ENCODE measurements around the gene GRID1.
"Not testable (repeated sequence)": the region's sequence is repeated elsewhere in the genome, so short reads cannot be mapped to it uniquely, and the experiment has no call there.

The GRID1 gene

GRCh38 chr10:86248062-86248461 is 118.5 kb downstream of the GRID1 start:
- DNase-seq = no peak

DNA sequence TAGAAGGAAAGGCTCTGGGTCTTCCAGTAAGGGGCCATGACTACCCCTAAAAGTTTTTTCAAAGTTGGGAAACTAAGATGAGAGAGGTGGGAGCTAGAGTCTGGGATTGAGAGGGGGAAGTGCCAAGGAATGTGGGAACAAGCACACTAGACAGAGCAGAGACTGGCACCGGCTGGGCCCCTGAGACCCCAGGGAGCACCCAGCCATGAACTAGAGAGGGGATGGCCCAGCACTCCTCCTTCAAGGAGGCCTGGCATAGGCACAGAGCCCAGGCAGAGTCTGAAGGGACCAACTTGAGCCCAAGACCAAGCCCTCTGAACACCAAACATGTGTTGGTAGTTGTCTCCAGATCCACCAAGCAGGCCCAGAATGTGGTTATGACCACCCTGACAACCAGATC is 119.0 kb downstream of the GRID1 start:
- no peak for DNase-seq

DNA sequence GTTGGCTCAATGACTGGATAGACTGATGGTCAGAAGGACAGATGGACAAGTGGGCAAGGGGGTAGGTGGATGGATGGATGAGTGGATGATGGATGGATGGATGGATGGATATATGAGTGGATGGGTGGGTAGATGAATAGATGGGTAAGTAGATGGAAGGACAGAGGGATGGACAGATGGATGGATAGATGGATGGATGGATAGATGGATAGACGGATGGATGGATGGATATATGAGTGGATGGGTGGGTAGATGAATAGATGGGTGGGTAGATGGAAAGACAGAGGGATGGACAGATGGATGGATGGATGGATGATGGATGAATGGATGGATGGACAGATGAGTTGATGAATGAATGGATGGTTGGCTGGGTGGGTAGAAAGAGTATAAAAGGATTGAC is 119.5 kb downstream of the GRID1 start:
- DNase-seq = no peak

DNA sequence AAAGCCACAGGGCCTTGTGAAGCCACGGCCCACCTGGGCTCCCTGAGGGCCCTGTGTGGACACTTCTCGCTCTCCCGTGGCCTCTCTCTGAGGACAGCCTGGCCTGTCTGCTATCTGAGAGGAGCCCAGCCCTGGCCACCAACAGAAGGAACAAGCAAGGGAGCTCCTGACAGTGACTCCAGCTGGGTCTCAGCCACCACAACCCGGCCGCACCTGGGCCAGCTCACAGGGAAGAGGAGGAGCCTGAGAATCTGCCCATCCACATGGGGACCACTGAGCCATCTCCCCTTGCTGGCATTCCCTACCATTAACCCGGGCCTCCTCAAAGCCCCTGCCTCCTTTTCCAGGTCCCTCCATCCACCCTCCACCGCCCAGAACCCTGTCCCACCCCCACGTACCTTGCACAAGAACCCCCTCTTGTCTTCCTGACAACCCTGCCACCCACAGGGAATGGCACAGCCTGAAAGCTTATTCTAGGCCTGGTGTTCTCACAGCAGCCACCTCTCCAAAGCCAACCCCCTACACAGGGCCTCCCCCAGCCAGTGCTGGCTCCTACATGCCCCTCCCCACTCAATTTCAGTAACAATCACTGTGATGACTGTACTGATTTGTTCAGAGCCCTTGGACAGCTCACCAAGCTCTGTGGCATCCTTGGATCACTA is 120.2 kb downstream of the GRID1 start:
- DNase-seq = no peak

DNA sequence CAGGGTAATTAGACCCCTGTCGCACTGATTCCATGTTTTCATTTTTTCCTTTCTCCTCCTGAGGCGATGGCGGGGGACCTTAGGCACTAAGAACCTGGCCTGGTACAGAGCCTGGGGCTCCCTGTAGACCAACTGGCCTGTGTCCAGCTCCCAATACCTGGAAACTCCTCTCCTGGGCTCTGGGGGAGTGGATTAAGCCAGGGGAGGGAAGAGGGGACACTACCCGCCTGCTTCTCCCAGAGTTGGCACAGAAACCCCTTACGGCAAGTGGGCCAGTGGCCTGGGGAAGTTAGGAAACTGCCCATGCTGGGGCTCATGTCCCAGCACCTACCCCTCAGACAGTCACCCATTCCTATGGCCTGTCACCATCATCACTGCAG is 121.6 kb downstream of the GRID1 start:
- no peak for DNase-seq

GRCh38 chr10:86244297-86245014 is 122.1 kb downstream of the GRID1 start:
- no peak for DNase-seq

DNA sequence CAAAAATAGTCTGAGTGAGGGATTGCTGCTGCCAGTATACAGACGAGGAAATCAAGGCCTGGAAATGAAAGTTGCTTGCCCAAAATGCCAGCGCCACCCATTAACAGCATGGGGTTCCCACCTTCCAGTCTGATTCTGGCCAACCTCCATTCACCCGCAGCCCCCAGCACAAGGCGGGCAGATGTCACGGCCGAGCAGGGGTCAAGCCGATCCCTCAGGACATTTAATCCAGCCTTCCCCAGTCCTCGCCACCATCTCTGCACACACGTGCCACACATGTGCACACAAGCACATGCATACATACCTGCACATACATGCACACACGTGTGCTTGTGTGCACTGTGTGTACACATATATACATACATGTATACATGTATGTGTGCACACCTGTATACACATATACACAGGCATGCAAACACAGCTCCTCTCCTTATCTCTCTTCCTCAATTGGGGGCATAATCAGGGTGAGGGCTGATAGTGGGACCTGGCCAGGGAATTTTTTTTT is 122.9 kb downstream of the GRID1 start:
- DNase-seq = no peak

- no peak for DNase-seq
Measured at GRCh38 chr10:86242761-86243160, 123.8 kb downstream of the GRID1 start.

GRCh38 chr10:86238089-86238488 is 128.5 kb downstream of the GRID1 start:
- DNase-seq = not testable (repeated sequence)

DNA sequence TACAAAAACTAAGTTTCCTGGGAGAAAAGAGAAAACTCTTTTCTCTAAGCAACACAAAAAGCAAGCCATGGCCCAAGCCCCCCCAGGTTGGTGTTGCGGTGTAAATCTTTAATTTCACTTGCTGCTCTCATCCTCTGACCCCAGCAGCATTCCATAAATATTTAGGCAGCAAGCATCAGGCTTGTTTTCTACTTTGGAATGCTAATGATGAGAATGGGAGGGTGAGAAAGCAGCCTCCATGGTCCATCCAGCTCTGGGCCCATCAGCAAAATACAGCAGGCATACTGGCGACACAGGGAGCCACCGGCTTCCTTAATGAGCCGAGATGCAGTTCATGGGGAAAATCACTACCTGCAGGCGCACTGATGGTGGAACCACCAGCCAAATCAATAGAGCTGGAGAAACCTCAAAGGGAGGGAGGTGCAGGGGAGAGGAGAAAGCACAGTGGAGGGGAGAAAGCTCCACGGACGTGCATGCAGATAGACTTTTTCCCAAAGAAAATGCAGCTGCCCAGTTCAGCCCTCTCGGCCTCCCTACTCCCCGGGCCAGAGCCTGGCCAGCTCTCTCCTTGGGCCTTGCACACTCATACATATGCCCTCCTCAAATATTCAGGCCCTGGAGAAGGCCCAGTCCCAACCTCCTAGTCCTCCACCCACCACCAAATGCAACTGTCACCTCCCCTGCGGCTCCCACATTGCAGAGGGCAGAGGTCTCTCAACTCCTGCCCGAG is 131.9 kb downstream of the GRID1 start:
- DNase-seq = no peak

GRCh38 chr10:86234107-86234506 is 132.5 kb downstream of the GRID1 start:
- DNase-seq = no peak

DNA sequence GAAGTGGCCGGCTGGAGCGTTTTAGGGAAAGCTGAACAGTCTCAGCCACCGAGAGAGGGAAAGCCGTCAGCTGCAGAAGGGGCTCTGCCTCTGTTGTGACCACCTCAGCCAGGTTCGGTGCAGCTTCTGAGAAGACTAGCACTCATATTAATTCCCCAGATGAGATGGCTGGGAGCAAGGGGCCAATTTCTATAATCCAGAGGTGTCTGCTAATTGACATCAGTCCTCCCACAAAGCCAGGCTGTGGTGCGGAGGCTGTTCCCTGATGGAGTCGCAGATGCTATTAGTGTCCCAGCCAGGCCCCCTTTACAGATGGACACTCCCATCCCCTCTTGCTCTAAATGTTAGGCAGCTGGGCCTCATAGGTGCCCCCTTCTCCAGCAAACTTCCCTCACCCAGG is 133.5 kb downstream of the GRID1 start:
- no peak for DNase-seq

- no peak for DNase-seq
Measured at GRCh38 chr10:86232644-86233043, 134.0 kb downstream of the GRID1 start.

- DNase-seq = no peak
Measured at GRCh38 chr10:86231796-86232560, 134.6 kb downstream of the GRID1 start.

DNA sequence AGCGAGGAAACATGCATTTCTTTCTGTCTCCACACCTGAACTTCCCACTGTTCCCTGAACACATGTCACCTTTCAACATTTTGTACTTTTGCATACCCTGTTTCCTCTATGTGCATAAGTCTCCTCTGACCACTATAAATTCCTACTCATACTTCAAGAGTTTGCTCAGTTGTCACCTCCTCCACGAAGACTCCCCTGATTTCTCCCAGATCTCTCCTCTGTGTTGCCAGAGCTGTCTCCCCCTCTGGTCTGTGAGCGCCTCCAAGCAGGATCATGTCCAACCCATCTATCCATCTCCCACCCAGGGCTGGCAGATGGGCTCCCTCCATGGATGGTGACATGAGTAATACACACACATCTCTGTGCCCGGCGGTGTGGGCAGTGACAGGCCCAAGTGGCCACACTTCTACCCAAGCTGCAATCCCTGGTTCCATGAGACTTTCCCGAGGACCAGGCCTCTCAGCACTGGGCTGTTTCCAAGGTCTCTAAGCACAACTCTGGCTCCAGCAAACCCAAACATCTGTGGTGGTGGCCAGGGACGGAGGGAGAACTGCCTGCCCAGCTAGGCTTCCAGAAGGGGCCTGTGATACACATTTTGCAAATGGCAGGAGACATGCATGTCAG is 135.9 kb downstream of the GRID1 start:
- no peak for DNase-seq

- no peak for DNase-seq
Measured at GRCh38 chr10:86229811-86230556, 136.6 kb downstream of the GRID1 start.

- no peak for DNase-seq
Measured at GRCh38 chr10:86229376-86229775, 137.2 kb downstream of the GRID1 start.

GRCh38 chr10:86227501-86228258 is 138.9 kb downstream of the GRID1 start:
- DNase-seq = no peak

GRCh38 chr10:86226781-86227201 is 139.8 kb downstream of the GRID1 start:
- no peak for DNase-seq

- DNase-seq = no peak
Measured at GRCh38 chr10:86226016-86226415, 140.6 kb downstream of the GRID1 start.

Data from NCI-H774 (cell line).